ENCODE results near the gene ELP4. TPM values are rescaled to one million over a fixed set of nuclear protein-coding genes. Genes with fewer than 3 reads are reported as not detected.

ELP4 gene
- total and polyA plus RNA-seq, 2 experiments from 2014 or later, result 28.2 to 38.3 TPM

GRCh38 chr11:31656051-31656450 is 146.5 kb downstream of the ELP4 start (continued):
- TF ChIP-seq ZNF462 (CRISPR knock-in tag; IDR thresholded peaks at IDR 0.05) (no peak), CREB1 (CRISPR knock-in tag; IDR thresholded peaks at IDR 0.05; ENCODE audit: low read depth) (no peak), ZNF114 (CRISPR knock-in tag; IDR thresholded peaks at IDR 0.05) (no peak), ZNF331 (CRISPR knock-in tag; IDR thresholded peaks at IDR 0.05; ENCODE audit: low read depth) (no peak), NANOG (IDR thresholded peaks at IDR 0.05; ENCODE audit: borderline replicate concordance) (no peak), REST (IDR thresholded peaks at IDR 0.05; ENCODE audit: unreplicated experiment) (no peak)

GRCh38 chr11:31657091-31657490 is 147.5 kb downstream of the ELP4 start:
- ATAC-seq, result no peak
- H3K36me3 Mint-ChIP-seq (ENCODE audit: low read depth), result no peaks in the 10 kb centered on the region
- Histone ChIP-seq H3K4me1 (ENCODE audit: insufficient read depth) (no peaks in the 10 kb centered on the region), H3K27me3 (ENCODE audit: insufficient read depth) (no peaks in the 10 kb centered on the region), H3K9me2 (ENCODE audit: insufficient read depth) (no peaks in the 10 kb centered on the region), H3K36me3 (ENCODE audit: insufficient read depth) (no peaks in the 10 kb centered on the region), H3K79me2 (replicated peaks; ENCODE audit: insufficient read depth) (no peaks in the 10 kb centered on the region), H3F3A (replicated peaks; ENCODE audit: low read depth) (no peaks in the 10 kb centered on the region), H3K4me2 (no peak overlapping the region), H3K4me3 (no peak overlapping the region), H3K27ac (ENCODE audit: low read depth) (no peak overlapping the region), H2AFZ (no peak overlapping the region), H4K20me1 (replicated peaks; ENCODE audit: insufficient read depth) (no peaks in the 10 kb centered on the region)
- no peaks in the 10 kb centered on the region for H3K27me3 Mint-ChIP-seq (ENCODE audit: insufficient read depth, low read depth, poor library complexity)
- H3K9me3 Mint-ChIP-seq, result no peaks in the 10 kb centered on the region
- H3K4me3 Mint-ChIP-seq, result no peak overlapping the region
- H3K27ac Mint-ChIP-seq, result no peak overlapping the region
- DNase-seq (ENCODE audit: low spot score), result no peak
- H3K4me1 Mint-ChIP-seq, result 0 out of 3 replicates have a peak, but pooled peaks cover 2% of the 10 kb centered on the region
- TF ChIP-seq EZH2phosphoT487 (IDR thresholded peaks at IDR 0.05; ENCODE audit: unreplicated experiment), result no peak
